ENCODE results near the gene USP26.
"Not testable (repeated sequence)": the region's sequence is repeated elsewhere in the genome, so short reads cannot be mapped to it uniquely, and the experiment has no call there.

USP26 gene

GRCh38 chrX:133097031-133097430, at the start of gene USP26:
Gene USP26, minus strand, starts transcription at chrX:133097109. Its CDS starts 68,889 bp downstream, at chrX:133028220.
- DNase-seq, result no peak

- DNase-seq, result no peak
Observed at GRCh38 chrX:133134282-133134681, 37.4 kb upstream of the USP26 start.

GRCh38 chrX:133120406-133120805, 23.5 kb upstream of the USP26 start:
- no peak for DNase-seq

GRCh38 chrX:133094098-133094731, 2.7 kb downstream of the USP26 start:
- no peak for DNase-seq

GRCh38 chrX:133090236-133090809, 6.6 kb downstream of the USP26 start:
- DNase-seq, result no peak

GRCh38 chrX:133089411-133089810, 7.5 kb downstream of the USP26 start:
- DNase-seq, result no peak

GRCh38 chrX:133085785-133086184, 11.1 kb downstream of the USP26 start:
- DNase-seq, result no peak

- DNase-seq, result not testable (repeated sequence)
Observed at GRCh38 chrX:133085056-133085455, 11.9 kb downstream of the USP26 start.

GRCh38 chrX:133083899-133084298, 13.0 kb downstream of the USP26 start:
- no peak for DNase-seq

- no peak for DNase-seq
Observed at GRCh38 chrX:133081990-133082389, 14.9 kb downstream of the USP26 start.

GRCh38 chrX:133077856-133078255, 19.1 kb downstream of the USP26 start:
- DNase-seq, result not testable (repeated sequence)

GRCh38 chrX:133072566-133072965, 24.3 kb downstream of the USP26 start:
- DNase-seq, result no peak

GRCh38 chrX:133068461-133068860, 28.4 kb downstream of the USP26 start:
- no peak for DNase-seq

- DNase-seq, result no peak
Observed at GRCh38 chrX:133056341-133056740, 40.6 kb downstream of the USP26 start.

GRCh38 chrX:133054761-133055405, 42.0 kb downstream of the USP26 start:
- DNase-seq, result no peak

GRCh38 chrX:133053861-133054598, 42.9 kb downstream of the USP26 start:
- DNase-seq, result no peak

- no peak for DNase-seq
Observed at GRCh38 chrX:133048751-133049150, 48.2 kb downstream of the USP26 start.

GRCh38 chrX:133046601-133047000, 50.3 kb downstream of the USP26 start:
- DNase-seq, result no peak

- no peak for DNase-seq
Observed at GRCh38 chrX:133045986-133046385, 50.9 kb downstream of the USP26 start.

- DNase-seq, result not testable (repeated sequence)
Observed at GRCh38 chrX:133044145-133044786, 52.6 kb downstream of the USP26 start.

- no peak for DNase-seq
Observed at GRCh38 chrX:133042260-133042659, 54.6 kb downstream of the USP26 start.

GRCh38 chrX:133033010-133033409, 63.9 kb downstream of the USP26 start:
- DNase-seq, result no peak

GRCh38 chrX:133018229-133018628, 78.7 kb downstream of the USP26 start:
- DNase-seq, result no peak

Data from NCI-H446 treated with DMSO at 0.1 percent for 48 hours (cell line).